ENCODE measurements around the gene CBX4. TPM values are rescaled to one million over a fixed set of nuclear protein-coding genes. Genes with fewer than 3 reads are reported as not detected.
A peak's percentile ranks its signal among the peaks of the same experiment; 100 is the strongest.

The CBX4 gene
- total RNA-seq, 2 donors from 2014 or later: 22.8 to 24.3 TPM

DNA sequence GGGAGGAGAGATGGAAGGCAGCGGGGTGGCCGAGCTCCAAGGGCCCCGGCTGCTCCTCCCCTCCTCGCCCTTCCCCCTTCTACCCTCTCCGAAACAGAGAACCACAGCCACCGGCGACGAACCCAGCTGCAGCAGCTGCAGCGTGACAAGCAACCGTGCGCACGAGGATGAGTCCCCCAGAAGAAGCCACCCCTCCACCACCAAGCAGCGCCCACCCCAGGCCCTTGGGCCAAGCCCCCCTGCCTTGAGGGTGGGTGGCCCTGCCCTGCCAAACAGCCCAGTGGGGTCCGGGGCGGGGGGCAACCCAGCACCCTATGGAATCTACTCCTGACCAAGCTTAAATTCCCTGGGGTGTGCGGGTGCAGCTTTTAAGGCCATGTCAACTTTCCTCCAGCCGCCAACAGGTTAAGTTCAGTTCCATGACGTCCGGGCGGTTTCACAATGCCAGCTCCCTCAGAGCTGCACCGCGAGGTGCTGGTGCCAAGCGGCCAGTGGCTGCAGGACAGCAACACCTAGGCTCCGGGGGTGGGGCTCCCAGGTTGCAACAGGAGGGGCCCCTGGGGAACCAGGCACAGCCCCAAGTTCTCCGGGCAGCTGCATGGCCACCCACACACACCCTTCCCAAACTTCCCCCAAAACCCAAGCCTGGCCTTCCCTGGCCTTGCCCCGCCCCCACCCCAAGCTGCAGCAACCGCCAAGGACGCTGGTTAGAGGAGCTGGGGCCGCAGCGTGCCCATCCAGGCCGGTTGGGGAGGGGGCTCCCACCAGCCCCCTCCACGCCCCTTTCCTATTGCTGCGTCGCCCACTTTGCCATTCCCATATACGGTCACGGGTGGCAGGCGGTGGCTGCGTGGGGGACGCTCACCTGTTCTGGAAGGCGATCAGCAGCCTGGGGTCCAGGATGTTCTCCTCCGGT, 2.0 kb downstream of the CBX4 start:
- Histone ChIP-seq H3K36me3 (peaks cover 20% of the 10 kb centered on the region), H3K27ac (peak overlapping the region; percentile 95 to 96), H3K27me3 (peaks cover 16 to 22% of the 10 kb centered on the region in 2 donors), H3K4me3 (peak overlapping the region; percentile 86 to 88), H3K9me3 (no peaks in the 10 kb centered on the region), H3K4me1 (peaks cover 3 to 74% of the 10 kb centered on the region in 2 donors)
- no peak for TF ChIP-seq CTCF (IDR thresholded peaks at IDR 0.05)
- peak; percentile 81 for DNase-seq (ENCODE audit: low spot score)

DNA sequence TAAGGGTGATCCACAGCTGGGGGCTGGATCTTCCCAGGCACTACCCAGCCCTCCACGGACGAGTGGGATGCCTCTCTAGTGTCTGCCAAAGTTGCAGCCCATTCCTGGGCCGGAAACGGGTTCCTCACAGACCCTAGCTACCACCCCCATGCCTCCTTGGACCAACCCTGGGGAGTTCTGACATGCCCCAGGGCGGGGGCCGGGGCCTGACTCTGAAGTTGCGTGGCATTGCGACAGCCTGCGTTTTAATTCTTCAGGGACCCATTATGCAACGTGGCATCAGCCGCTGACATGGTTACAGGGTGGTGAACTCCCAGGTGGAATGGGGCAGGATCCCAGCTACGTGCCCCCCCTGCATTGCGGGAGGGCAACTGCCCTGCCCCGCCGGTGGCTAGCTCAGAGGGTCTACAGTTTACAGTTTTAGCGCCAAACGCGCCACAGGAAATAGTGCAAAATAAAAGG, 2.7 kb downstream of the CBX4 start:
- TF ChIP-seq CTCF (IDR thresholded peaks at IDR 0.05): no peak
- no peak for DNase-seq (ENCODE audit: low spot score)
- peak overlapping the region; percentile 95 to 96 for H3K27ac ChIP-seq
- no peaks in the 10 kb centered on the region for H3K9me3 ChIP-seq
- peaks cover 3 to 74% of the 10 kb centered on the region in 2 donors for H3K4me1 ChIP-seq
- peaks cover 20% of the 10 kb centered on the region for H3K36me3 ChIP-seq
- peak overlapping the region; percentile 18 to 88 for H3K4me3 ChIP-seq
- peaks cover 9 to 15% of the 10 kb centered on the region in 2 donors for H3K27me3 ChIP-seq

GRCh38 chr17:79835953-79836509, 3.2 kb downstream of the CBX4 start:
- no peak for TF ChIP-seq CTCF (IDR thresholded peaks at IDR 0.05)
- peaks cover 3 to 74% of the 10 kb centered on the region in 2 donors for H3K4me1 ChIP-seq
- peak overlapping the region; percentile 95 to 96 for H3K27ac ChIP-seq
- H3K9me3 ChIP-seq: no peaks in the 10 kb centered on the region
- H3K36me3 ChIP-seq: peaks cover 20% of the 10 kb centered on the region
- no peak for DNase-seq (ENCODE audit: low spot score)
- H3K27me3 ChIP-seq: peaks cover 4 to 10% of the 10 kb centered on the region in 2 donors
- H3K4me3 ChIP-seq: no peak overlapping the region

- no peak for TF ChIP-seq CTCF (IDR thresholded peaks at IDR 0.05)
- H3K9me3 ChIP-seq: no peaks in the 10 kb centered on the region
- H3K27me3 ChIP-seq: peaks cover 0 to 4% of the 10 kb centered on the region in 2 donors
- H3K36me3 ChIP-seq: peaks cover 20% of the 10 kb centered on the region
- H3K4me3 ChIP-seq: no peak overlapping the region
- H3K4me1 ChIP-seq: peaks cover 3 to 73% of the 10 kb centered on the region in 2 donors
- H3K27ac ChIP-seq: no peak overlapping the region
- DNase-seq (ENCODE audit: low spot score): no peak
Measured at GRCh38 chr17:79835470-79835899, 3.8 kb downstream of the CBX4 start.

GRCh38 chr17:79834565-79835469, 4.4 kb downstream of the CBX4 start:
- Histone ChIP-seq H3K27ac (no peak overlapping the region), H3K27me3 (no peaks in the 10 kb centered on the region), H3K4me3 (no peak overlapping the region), H3K4me1 (peaks cover 3 to 66% of the 10 kb centered on the region in 2 donors), H3K36me3 (peaks cover 20% of the 10 kb centered on the region), H3K9me3 (no peaks in the 10 kb centered on the region)
- no peak for DNase-seq (ENCODE audit: low spot score)
- TF ChIP-seq CTCF (IDR thresholded peaks at IDR 0.05): peak; percentile 55 to 73

Data from right atrium auricular region (tissue), 2 donors.